ENCODE results near the gene PHF19.

PHF19 gene

DNA sequence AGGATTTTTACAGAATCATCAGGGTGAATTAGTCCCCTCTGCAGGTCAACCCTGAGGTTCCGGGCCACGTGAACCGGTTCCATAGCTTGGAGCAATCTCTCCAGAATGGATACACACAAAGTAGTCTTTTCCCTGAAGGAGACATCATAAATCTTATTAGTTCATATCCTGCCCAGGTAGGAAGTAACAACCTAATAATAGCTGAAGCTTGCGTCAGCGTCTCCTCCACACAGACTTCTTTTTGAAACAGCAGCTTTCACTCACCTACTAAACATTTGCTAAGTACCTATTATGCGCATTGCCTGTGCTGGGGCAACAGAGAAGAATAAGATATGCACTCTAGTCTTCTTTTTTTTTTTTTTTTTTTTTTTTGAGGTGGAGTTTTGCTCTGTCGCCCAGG, 43.7 kb downstream of the PHF19 start:
- no peak overlapping the region for H3K4me3 ChIP-seq
- no peak overlapping the region for H3K27ac ChIP-seq
- no peak overlapping the region for H3K9ac ChIP-seq (ENCODE audit: insufficient read length)
- no peak for DNase-seq (ENCODE audit: low read depth, low spot score)
- TF ChIP-seq EZH2 (IDR thresholded peaks at IDR 0.05) (no peak), FOXP2 (optimal IDR thresholded peaks at IDR 0.05; ENCODE audit: control extremely low read depth, extremely low read length, insufficient read depth) (no peak), POLR2AphosphoS5 (IDR thresholded peaks at IDR 0.05; ENCODE audit: borderline replicate concordance, low read depth, low read length) (no peak)
- peaks cover 5% of the 10 kb centered on the region; the same call in 1 of the 2 replicates for H3K36me3 ChIP-seq (ENCODE audit: insufficient read depth, low read length)
- no peaks in the 10 kb centered on the region for H3K9me3 ChIP-seq (ENCODE audit: low read depth, low read length)

DNA sequence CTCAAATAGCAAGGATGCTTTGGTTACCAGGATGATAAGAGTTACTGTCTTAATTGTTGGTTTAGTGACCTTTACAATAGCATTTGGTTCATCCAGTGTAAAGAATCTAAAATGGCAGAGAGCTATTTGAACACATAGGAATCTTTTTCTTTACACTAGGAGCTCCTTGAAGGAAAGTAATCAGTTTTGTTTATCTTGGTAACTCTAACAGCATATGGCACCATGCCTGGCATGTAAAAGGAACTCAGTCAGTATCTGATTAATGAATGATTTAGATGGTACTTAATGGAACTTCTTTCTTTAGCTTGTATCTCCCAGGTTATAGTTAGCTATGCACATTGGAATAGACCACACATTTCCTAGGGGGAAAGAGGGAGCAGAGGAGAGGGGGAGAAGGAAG, 44.2 kb downstream of the PHF19 start:
- no peak for DNase-seq (ENCODE audit: low read depth, low spot score)
- H3K9me3 ChIP-seq (ENCODE audit: low read depth, low read length) = no peaks in the 10 kb centered on the region
- no peak overlapping the region for H3K9ac ChIP-seq (ENCODE audit: insufficient read length)
- peaks cover 5% of the 10 kb centered on the region; the same call in 1 of the 2 replicates for H3K36me3 ChIP-seq (ENCODE audit: insufficient read depth, low read length)
- TF ChIP-seq FOXP2 (optimal IDR thresholded peaks at IDR 0.05; ENCODE audit: control extremely low read depth, extremely low read length, insufficient read depth) (no peak), POLR2AphosphoS5 (IDR thresholded peaks at IDR 0.05; ENCODE audit: borderline replicate concordance, low read depth, low read length) (no peak), EZH2 (IDR thresholded peaks at IDR 0.05) (no peak)
- H3K4me3 ChIP-seq = no peak overlapping the region
- H3K27ac ChIP-seq = no peak overlapping the region

DNA sequence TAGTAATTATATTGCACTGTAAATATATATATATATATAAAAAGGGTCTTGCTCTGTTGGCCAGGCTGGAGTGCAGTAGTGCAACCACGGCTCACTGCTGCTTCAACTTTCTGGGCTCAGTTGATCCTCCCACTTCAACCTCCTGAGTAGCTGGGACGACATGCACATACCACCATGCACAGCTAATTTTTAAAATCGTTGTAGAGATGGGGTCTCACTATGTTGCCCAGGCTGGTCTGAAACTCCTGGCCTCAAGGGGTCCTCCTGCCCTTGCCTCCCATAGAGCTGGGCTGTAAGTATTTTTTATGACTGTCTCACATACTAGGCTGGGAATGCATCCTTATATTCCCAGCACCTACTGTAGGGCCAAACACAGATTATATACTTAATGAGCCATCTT, 46.1 kb downstream of the PHF19 start:
- DNase-seq (ENCODE audit: low read depth, low spot score) = no peak
- peaks cover 5% of the 10 kb centered on the region; the same call in 1 of the 2 replicates for H3K36me3 ChIP-seq (ENCODE audit: insufficient read depth, low read length)
- no peak overlapping the region for H3K9ac ChIP-seq (ENCODE audit: insufficient read length)
- H3K9me3 ChIP-seq (ENCODE audit: low read depth, low read length) = no peaks in the 10 kb centered on the region
- H3K4me3 ChIP-seq = no peak overlapping the region
- no peak for TF ChIP-seq EZH2 (IDR thresholded peaks at IDR 0.05)
- no peak for TF ChIP-seq FOXP2 (optimal IDR thresholded peaks at IDR 0.05; ENCODE audit: control extremely low read depth, extremely low read length, insufficient read depth)
- H3K27ac ChIP-seq = no peak overlapping the region

- no peak for DNase-seq (ENCODE audit: low read depth, low spot score)
- peaks cover 5% of the 10 kb centered on the region; the same call in 1 of the 2 replicates for H3K36me3 ChIP-seq (ENCODE audit: insufficient read depth, low read length)
- TF ChIP-seq POLR2AphosphoS5 (IDR thresholded peaks at IDR 0.05; ENCODE audit: borderline replicate concordance, low read depth, low read length) (no peak), FOXP2 (optimal IDR thresholded peaks at IDR 0.05; ENCODE audit: control extremely low read depth, extremely low read length, insufficient read depth) (no peak), EZH2 (IDR thresholded peaks at IDR 0.05) (no peak)
- H3K9me3 ChIP-seq (ENCODE audit: low read depth, low read length) = no peaks in the 10 kb centered on the region
- H3K27ac ChIP-seq = no peak overlapping the region
- H3K4me3 ChIP-seq = no peak overlapping the region
- no peak overlapping the region for H3K9ac ChIP-seq (ENCODE audit: insufficient read length)
These were observed 46.8 kb downstream of the PHF19 start for GRCh38 chr9:120830151-120830550.

DNA sequence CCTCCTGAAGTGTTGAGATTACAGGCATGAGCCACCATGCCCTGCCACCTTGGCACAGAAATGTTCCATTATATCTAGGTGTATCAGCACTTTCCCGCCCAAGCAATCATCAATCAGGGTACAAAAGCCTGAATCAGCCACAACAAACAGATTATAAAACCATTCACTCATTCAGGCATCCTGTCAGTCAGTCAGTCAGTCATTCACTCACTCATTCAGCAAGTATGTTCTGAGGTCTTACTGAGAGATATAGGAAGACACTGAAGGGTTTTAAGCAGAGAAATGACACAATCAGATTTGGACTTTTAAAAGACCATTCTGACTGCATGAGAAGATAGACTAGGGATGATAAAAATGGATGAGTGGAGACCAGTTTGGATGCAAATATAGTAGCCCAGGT, 47.3 kb downstream of the PHF19 start:
- no peak for TF ChIP-seq FOXP2 (optimal IDR thresholded peaks at IDR 0.05; ENCODE audit: control extremely low read depth, extremely low read length, insufficient read depth)
- no peak for TF ChIP-seq EZH2 (IDR thresholded peaks at IDR 0.05)
- TF ChIP-seq POLR2AphosphoS5 (IDR thresholded peaks at IDR 0.05; ENCODE audit: borderline replicate concordance, low read depth, low read length) = no peak
- H3K36me3 ChIP-seq (ENCODE audit: insufficient read depth, low read length) = peaks cover 10% of the 10 kb centered on the region; the same call in 1 of the 2 replicates
- no peak overlapping the region for H3K27ac ChIP-seq
- H3K4me3 ChIP-seq = no peak overlapping the region
- no peak overlapping the region for H3K9ac ChIP-seq (ENCODE audit: insufficient read length)
- no peak for DNase-seq (ENCODE audit: low read depth, low spot score)
- H3K9me3 ChIP-seq (ENCODE audit: low read depth, low read length) = no peaks in the 10 kb centered on the region

DNA sequence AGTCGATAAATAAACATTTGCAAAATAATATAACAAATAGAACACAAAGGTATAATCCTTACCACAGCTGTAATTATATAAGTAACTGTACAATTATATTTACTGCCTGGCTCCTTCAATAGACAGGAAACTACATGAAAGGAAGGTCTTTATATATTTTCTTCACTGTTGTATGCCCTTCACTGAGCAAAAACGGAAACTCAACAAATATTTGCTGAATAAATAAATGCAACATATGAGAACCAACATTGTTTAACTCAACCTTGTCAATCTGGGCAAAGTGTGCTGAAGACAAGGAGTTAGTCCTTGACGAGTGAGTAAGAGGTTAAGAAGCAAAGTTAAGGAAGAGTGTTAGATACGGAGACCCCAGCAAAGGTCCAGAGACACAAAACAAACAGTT, 56.9 kb downstream of the PHF19 start:
- Histone ChIP-seq H3K27ac (no peak overlapping the region), H3K9me3 (ENCODE audit: low read depth, low read length) (no peaks in the 10 kb centered on the region), H3K9ac (ENCODE audit: insufficient read length) (no peak overlapping the region), H3K4me3 (no peak overlapping the region), H3K36me3 (ENCODE audit: insufficient read depth, low read length) (peaks cover 9% of the 10 kb centered on the region; the same call in 1 of the 2 replicates)
- no peak for TF ChIP-seq FOXP2 (optimal IDR thresholded peaks at IDR 0.05; ENCODE audit: control extremely low read depth, extremely low read length, insufficient read depth)
- no peak for TF ChIP-seq POLR2AphosphoS5 (IDR thresholded peaks at IDR 0.05; ENCODE audit: borderline replicate concordance, low read depth, low read length)
- TF ChIP-seq EZH2 (IDR thresholded peaks at IDR 0.05) = no peak
- DNase-seq (ENCODE audit: low read depth, low spot score) = no peak

DNA sequence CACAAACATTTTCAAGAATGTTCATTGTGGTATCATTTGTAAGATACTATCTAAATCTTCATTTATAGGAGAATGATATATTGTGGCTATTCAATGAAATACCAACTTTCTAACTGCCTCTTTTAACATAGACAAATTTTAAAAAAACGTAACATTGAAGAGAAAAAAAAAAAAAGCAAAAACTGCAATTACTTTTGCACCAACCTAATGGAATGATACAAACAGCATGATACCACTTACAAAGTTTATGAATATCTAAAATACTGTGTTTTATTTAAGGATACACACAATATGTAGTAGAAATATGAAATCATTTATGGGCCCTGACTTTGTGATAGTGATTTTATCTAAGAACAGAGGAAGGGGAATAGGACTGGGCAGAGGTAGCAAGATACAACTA, 58.4 kb downstream of the PHF19 start:
- no peaks in the 10 kb centered on the region for H3K9me3 ChIP-seq (ENCODE audit: low read depth, low read length)
- peaks cover 4% of the 10 kb centered on the region; the same call in 1 of the 2 replicates for H3K36me3 ChIP-seq (ENCODE audit: insufficient read depth, low read length)

DNA sequence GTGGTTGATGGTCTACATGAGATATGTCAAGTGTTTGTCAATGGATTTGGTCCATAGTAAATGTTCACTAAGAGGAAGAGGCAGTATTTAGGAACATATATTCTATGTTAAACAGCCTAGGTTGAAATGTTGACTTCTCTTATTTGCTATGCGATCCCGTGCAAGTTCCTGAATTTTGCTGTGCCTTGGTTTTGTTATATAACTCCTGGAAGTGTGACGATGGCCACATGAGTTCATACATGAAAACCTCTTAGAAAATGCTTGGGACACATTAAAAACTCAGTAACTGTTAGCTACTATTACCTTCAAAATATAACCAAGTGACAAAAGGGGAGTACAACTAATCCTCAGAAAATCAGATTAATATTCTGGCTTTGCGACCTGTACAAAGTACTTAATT, 61.9 kb downstream of the PHF19 start:
- TF ChIP-seq POLR2AphosphoS5 (IDR thresholded peaks at IDR 0.05; ENCODE audit: borderline replicate concordance, low read depth, low read length) (no peak), FOXP2 (optimal IDR thresholded peaks at IDR 0.05; ENCODE audit: control extremely low read depth, extremely low read length, insufficient read depth) (no peak), EZH2 (IDR thresholded peaks at IDR 0.05) (no peak)
- no peaks in the 10 kb centered on the region for H3K36me3 ChIP-seq (ENCODE audit: insufficient read depth, low read length)
- H3K4me3 ChIP-seq = no peak overlapping the region
- no peak for DNase-seq (ENCODE audit: low read depth, low spot score)
- no peak overlapping the region for H3K27ac ChIP-seq
- H3K9ac ChIP-seq (ENCODE audit: insufficient read length) = no peak overlapping the region
- H3K9me3 ChIP-seq (ENCODE audit: low read depth, low read length) = no peaks in the 10 kb centered on the region

More for the DNA sequence above, 58.4 kb downstream of the PHF19 start:
- no peak for TF ChIP-seq EZH2 (IDR thresholded peaks at IDR 0.05)
- TF ChIP-seq POLR2AphosphoS5 (IDR thresholded peaks at IDR 0.05; ENCODE audit: borderline replicate concordance, low read depth, low read length) = no peak
- TF ChIP-seq FOXP2 (optimal IDR thresholded peaks at IDR 0.05; ENCODE audit: control extremely low read depth, extremely low read length, insufficient read depth) = no peak
- no peak for DNase-seq (ENCODE audit: low read depth, low spot score)
- no peak overlapping the region for H3K4me3 ChIP-seq
- H3K27ac ChIP-seq = no peak overlapping the region
- no peak overlapping the region for H3K9ac ChIP-seq (ENCODE audit: insufficient read length)

GRCh38 chr9:120808931-120809330, 68.1 kb downstream of the PHF19 start:
- no peak overlapping the region for H3K27ac ChIP-seq
- no peaks in the 10 kb centered on the region for H3K36me3 ChIP-seq (ENCODE audit: insufficient read depth, low read length)
- H3K9me3 ChIP-seq (ENCODE audit: low read depth, low read length) = 0 out of 2 replicates have a peak, but pooled peaks cover 2% of the 10 kb centered on the region
- no peak overlapping the region for H3K9ac ChIP-seq (ENCODE audit: insufficient read length)
- DNase-seq (ENCODE audit: low read depth, low spot score) = no peak
- no peak overlapping the region for H3K4me3 ChIP-seq
- TF ChIP-seq POLR2AphosphoS5 (IDR thresholded peaks at IDR 0.05; ENCODE audit: borderline replicate concordance, low read depth, low read length) = no peak
- no peak for TF ChIP-seq FOXP2 (optimal IDR thresholded peaks at IDR 0.05; ENCODE audit: control extremely low read depth, extremely low read length, insufficient read depth)
- TF ChIP-seq EZH2 (IDR thresholded peaks at IDR 0.05) = no peak
